Progenitor cell of endocrine pancreas (in vitro differentiated cells): ENCODE measurements around the gene NCKAP5. TPM values are rescaled to one million over a fixed set of nuclear protein-coding genes. Genes with fewer than 3 reads are reported as not detected.

Experiments used
- DNase-seq: peaks from one replicate; pipeline ENCODE4 v3.0.0; 2021; ENCODE audit warnings: low spot score; ENCODE audit not compliant: unreplicated experiment
- H3K27ac Mint-ChIP-seq: 2 replicates; pipeline ENCODE4 v1.8.0; 2021; ENCODE audit warnings: mild to moderate bottlenecking, moderate library complexity, mixed read lengths
- H3K27me3 Mint-ChIP-seq: 2 replicates; pipeline ENCODE4 v1.8.0; 2021; ENCODE audit warnings: mixed read lengths
- H3K36me3 Mint-ChIP-seq: 2 replicates; pipeline ENCODE4 v1.8.0; 2022; ENCODE audit warnings: mixed read lengths; ENCODE audit not compliant: insufficient read depth
- H3K4me1 Mint-ChIP-seq: 2 replicates; pipeline ENCODE4 v1.8.0; 2021; ENCODE audit warnings: low read depth, mixed read lengths
- H3K4me3 Mint-ChIP-seq: 2 replicates; pipeline ENCODE4 v1.8.0; 2021; ENCODE audit warnings: low read depth, mild to moderate bottlenecking, moderate library complexity, mixed read lengths
- H3K9me3 Mint-ChIP-seq: 2 replicates; pipeline ENCODE4 v1.8.0; 2021; ENCODE audit warnings: low read depth, mixed read lengths
- CTCF ChIP-seq: fragments of 200-600 bp; sonication (generic); IDR thresholded peaks from one replicate; pipeline ENCODE4 v1.5.0; 2021; ENCODE audit warnings: antibody characterized with exemption, mild to moderate bottlenecking; ENCODE audit not compliant: unreplicated experiment
- total RNA-seq: library from RNA; stranded (reverse); gene quantifications from 2 replicates; pipeline ENCODE4 v1.2.1, GENCODE V29; 2021

The NCKAP5 gene
- total RNA-seq, 1 donor from 2014 or later = 1.7 TPM

GRCh38 chr2:132850688-132851087 is 717.6 kb downstream of the NCKAP5 start:
- Mint-ChIP-seq H3K4me3 (no peak overlapping the region), H3K36me3 (no peaks in the 10 kb centered on the region), H3K4me1 (no peaks in the 10 kb centered on the region), H3K27me3 (peaks cover 7% of the 10 kb centered on the region), H3K27ac (no peak overlapping the region), H3K9me3 (no peaks in the 10 kb centered on the region)
- no peak for TF ChIP-seq CTCF
- DNase-seq = no peak

- H3K27me3 Mint-ChIP-seq = peaks cover 3% of the 10 kb centered on the region
Measured at GRCh38 chr2:132849118-132849517, 719.1 kb downstream of the NCKAP5 start.

GRCh38 chr2:132845339-132845738 is 722.9 kb downstream of the NCKAP5 start:
- Mint-ChIP-seq H3K27me3 (no peaks in the 10 kb centered on the region), H3K27ac (no peak overlapping the region), H3K4me3 (no peak overlapping the region), H3K4me1 (no peaks in the 10 kb centered on the region), H3K36me3 (no peaks in the 10 kb centered on the region), H3K9me3 (no peaks in the 10 kb centered on the region)
- TF ChIP-seq CTCF = no peak
- DNase-seq = no peak

More at GRCh38 chr2:132849118-132849517, 719.1 kb downstream of the NCKAP5 start:
- DNase-seq = no peak
- H3K9me3 Mint-ChIP-seq = no peaks in the 10 kb centered on the region
- H3K4me3 Mint-ChIP-seq = no peak overlapping the region
- TF ChIP-seq CTCF = no peak
- H3K4me1 Mint-ChIP-seq = no peaks in the 10 kb centered on the region
- no peak overlapping the region for H3K27ac Mint-ChIP-seq
- no peaks in the 10 kb centered on the region for H3K36me3 Mint-ChIP-seq

GRCh38 chr2:132844585-132844984 is 723.7 kb downstream of the NCKAP5 start:
- H3K4me1 Mint-ChIP-seq = no peaks in the 10 kb centered on the region
- H3K27me3 Mint-ChIP-seq = no peaks in the 10 kb centered on the region
- H3K27ac Mint-ChIP-seq = no peak overlapping the region
- H3K9me3 Mint-ChIP-seq = no peaks in the 10 kb centered on the region
- TF ChIP-seq CTCF = no peak
- H3K4me3 Mint-ChIP-seq = no peak overlapping the region
- no peaks in the 10 kb centered on the region for H3K36me3 Mint-ChIP-seq
- DNase-seq = no peak

GRCh38 chr2:132837769-132838168 is 730.5 kb downstream of the NCKAP5 start:
- Mint-ChIP-seq H3K9me3 (peaks cover 15% of the 10 kb centered on the region), H3K36me3 (no peaks in the 10 kb centered on the region), H3K27ac (peak overlapping the region; percentile 74), H3K4me3 (no peak overlapping the region), H3K4me1 (no peaks in the 10 kb centered on the region), H3K27me3 (no peaks in the 10 kb centered on the region)
- no peak for DNase-seq
- TF ChIP-seq CTCF = peak; percentile 16
